A549 (cell line): Measurements from ENCODE around the gene TPBGL. TPM values are rescaled to one million over a fixed set of nuclear protein-coding genes. Genes with fewer than 3 reads are reported as not detected.
A peak's percentile ranks its signal among the peaks of the same experiment; 100 is the strongest.

ENCODE experiments used
- ATAC-seq, 2 experiments: fragments of 200-7000 bp in 1 of 2; fragments of >200 bp in 1 of 2; cut with Nextera tagmentation in 1 of 2; cut with Tn5 transposase in 1 of 2; 3 replicates each; pipeline versions ENCODE4 v1.8.0 to v1.9.1; 2018 to 2020; ENCODE audit warnings: mild to moderate bottlenecking in 1 of 2, moderate library complexity in 1 of 2
- CTCF ChIA-PET: fragments of 300-600 bp; sonication (Branson Sonifier 250); formaldehyde crosslinking; extraction: SDS; loops from one replicate; lab custom pipeline; 2021; ENCODE audit warnings: antibody characterized with exemption, inconsistent platforms; lab: Yijun Ruan, JAX
- POLR2A ChIA-PET: fragments of 350-600 bp; formaldehyde crosslinking; extraction: SDS; loops from one replicate; lab custom pipeline; 2021; ENCODE audit warnings: antibody characterized with exemption, inconsistent platforms; lab: Yijun Ruan, JAX
- DNase-seq, 2 experiments: peaks; one replicate each; pipeline versions ENCODE4 v3.0.0 to v3.0.0-alpha.2; 2011 to 2016; ENCODE audit warnings: low read depth in 1 of 2, low spot score in 1 of 2
- FAIRE-seq: peaks from 2 replicates; lab custom pipeline; 2011; peaks lifted over from hg19 to GRCh38; lab: Jason Lieb, UNC
- H3K27ac ChIP-seq, 2 experiments: fragments of >200 bp; sonication (Bioruptor Twin); formaldehyde crosslinking; 3 replicates each; pipeline ENCODE4 v1.5.1; 2016 to 2017
- H3K4me1 ChIP-seq: fragments of >200 bp; sonication (Bioruptor Twin); formaldehyde crosslinking; 3 replicates; pipeline ENCODE4 v1.6.1; 2016
- H3K4me2 ChIP-seq: fragments of >200 bp; sonication (Bioruptor Twin); formaldehyde crosslinking; 3 replicates; pipeline ENCODE4 v1.6.1; 2016
- H3K4me3 ChIP-seq: fragments of >200 bp; sonication (Bioruptor Twin); formaldehyde crosslinking; 3 replicates; pipeline ENCODE4 v1.5.1; 2016
- H3K9me3 ChIP-seq: fragments of >200 bp; sonication (Bioruptor Twin); formaldehyde crosslinking; 3 replicates; pipeline ENCODE4 v1.6.1; 2016
- CBX8 ChIP-seq: fragments of 200-600 bp; sonication (generic); IDR thresholded peaks from 2 replicates; pipeline ENCODE4 v1.6.1; 2016
- CHD4 ChIP-seq: fragments of 200-600 bp; sonication (generic); IDR thresholded peaks from 2 replicates; pipeline ENCODE4 v1.6.1; 2016; ENCODE audit warnings: antibody characterized with exemption, mild to moderate bottlenecking, borderline replicate concordance
- E2F6 ChIP-seq: IDR thresholded peaks from 2 replicates; pipeline ENCODE4 v1.6.1; 2012; ENCODE audit warnings: low read depth, borderline replicate concordance
- EHF ChIP-seq: fragments of 250-450 bp; sonication (Bioruptor Pico); IDR thresholded peaks from 2 replicates; pipeline ENCODE4 v1.5.0; 2020; ENCODE audit warnings: mild to moderate bottlenecking
- EHMT2 ChIP-seq: fragments of 200-600 bp; sonication (generic); IDR thresholded peaks from 2 replicates; pipeline ENCODE4 v1.6.1; 2016; ENCODE audit warnings: antibody characterized with exemption, low read depth, mild to moderate bottlenecking, moderate library complexity
- ELK1 ChIP-seq: fragments of 150-350 bp; IDR thresholded peaks from 2 replicates; pipeline ENCODE4 v1.6.1; 2014; ENCODE audit warnings: low read depth, mild to moderate bottlenecking, low read length
- EP300 ChIP-seq, 2 experiments: fragments of >200 bp; sonication (Bioruptor Twin); formaldehyde crosslinking; IDR thresholded peaks; 2 replicates in 1 of 2; 3 replicates in 1 of 2; pipeline ENCODE4 v1.6.1; 2016 to 2017
- ESRRA ChIP-seq: fragments of 150-350 bp; IDR thresholded peaks from 2 replicates; pipeline ENCODE4 v1.6.1; 2014; ENCODE audit warnings: mild to moderate bottlenecking, low read length, borderline replicate concordance
- FOSB ChIP-seq: fragments of 250-450 bp; sonication (Bioruptor Pico); IDR thresholded peaks from 2 replicates; pipeline ENCODE4 v1.5.0; 2020; ENCODE audit warnings: mild to moderate bottlenecking, moderate library complexity
- FOSL2 ChIP-seq, 2 experiments: fragments of 450-650 bp in 1 of 2; fragments of >200 bp in 1 of 2; sonication (Bioruptor Twin) in 1 of 2; formaldehyde crosslinking; IDR thresholded peaks; 2 replicates each; pipeline versions ENCODE4 v1.5.0 to v1.6.1; 2016 to 2020; ENCODE audit warnings: mild to moderate bottlenecking in 1 of 2, moderate library complexity in 1 of 2
- FOXS1 ChIP-seq: fragments of 250-450 bp; sonication (Bioruptor Pico); IDR thresholded peaks from 2 replicates; pipeline ENCODE4 v1.5.0; 2020; ENCODE audit warnings: mild to moderate bottlenecking, moderate library complexity
- GATA3 ChIP-seq: IDR thresholded peaks from 2 replicates; pipeline ENCODE4 v1.6.1; 2012; ENCODE audit warnings: borderline replicate concordance
- HEYL ChIP-seq: fragments of 250-450 bp; sonication (Bioruptor Pico); IDR thresholded peaks from 2 replicates; pipeline ENCODE4 v1.8.0; 2021; ENCODE audit warnings: mild to moderate bottlenecking, moderate library complexity
- HMGXB4 ChIP-seq: fragments of 250-450 bp; sonication (Bioruptor Pico); IDR thresholded peaks from 2 replicates; pipeline ENCODE4 v1.5.0; 2021; ENCODE audit warnings: mild to moderate bottlenecking, moderate library complexity, borderline replicate concordance
- HOXA7 ChIP-seq: fragments of 250-450 bp; sonication (Bioruptor Pico); IDR thresholded peaks from 2 replicates; pipeline ENCODE4 v1.5.0; 2020; ENCODE audit warnings: mild to moderate bottlenecking, moderate library complexity
- HOXB13 ChIP-seq: fragments of 250-450 bp; sonication (Bioruptor Pico); IDR thresholded peaks from 2 replicates; pipeline ENCODE4 v1.5.0; 2020; ENCODE audit warnings: low read depth, mild to moderate bottlenecking, moderate library complexity
- JUNB ChIP-seq: fragments of >200 bp; sonication (Bioruptor Twin); formaldehyde crosslinking; IDR thresholded peaks from 2 replicates; pipeline ENCODE4 v1.6.1; 2016
- KDM5A ChIP-seq: fragments of 200-600 bp; sonication (generic); IDR thresholded peaks from 2 replicates; pipeline ENCODE4 v1.6.1; 2016; ENCODE audit warnings: antibody characterized with exemption, mild to moderate bottlenecking
- MAZ ChIP-seq: fragments of 150-350 bp; IDR thresholded peaks from 2 replicates; pipeline ENCODE4 v1.6.1; 2014; ENCODE audit warnings: antibody characterized with exemption, low read depth, low read length, borderline replicate concordance
- NFE2L2 ChIP-seq: fragments of 150-350 bp; conservative IDR thresholded peaks from 2 replicates; pipeline ENCODE4 v1.6.1; 2014; ENCODE audit warnings: low read length
- NPAS2 ChIP-seq: fragments of 250-450 bp; sonication (Bioruptor Pico); IDR thresholded peaks from 2 replicates; pipeline ENCODE4 v1.8.0; 2022; ENCODE audit warnings: mild to moderate bottlenecking, moderate library complexity, borderline replicate concordance
- POLR2AphosphoS2 ChIP-seq: conservative IDR thresholded peaks from 2 replicates; pipeline ENCODE4 v1.6.1; 2012; ENCODE audit warnings: low read length, improper control_type of control experiment, inconsistent platforms
- RARB ChIP-seq: fragments of 250-450 bp; sonication (Bioruptor Pico); IDR thresholded peaks from 2 replicates; pipeline ENCODE4 v1.8.0; 2021; ENCODE audit warnings: mild to moderate bottlenecking, moderate library complexity
- RNF2 ChIP-seq: fragments of 200-600 bp; sonication (generic); IDR thresholded peaks from 2 replicates; pipeline ENCODE4 v1.6.1; 2016; ENCODE audit warnings: low read depth, mild to moderate bottlenecking, antibody characterized with exemption, moderate library complexity, borderline replicate concordance
- TP53 ChIP-seq: fragments of 250-450 bp; sonication (Bioruptor Pico); IDR thresholded peaks from 2 replicates; pipeline ENCODE4 v1.5.0; 2021; ENCODE audit warnings: mild to moderate bottlenecking, moderate library complexity
- ZC3H11A ChIP-seq: fragments of 450-650 bp; IDR thresholded peaks from 2 replicates; pipeline ENCODE4 v1.6.1; 2014; ENCODE audit warnings: antibody characterized with exemption, mild to moderate bottlenecking
- WGBS: methylation state at CpG from one replicate; pipeline ENCODE4 v1.1.6; 2017; ENCODE audit errors: missing lambda C conversion rate; 5-methylcytosine and 5-hydroxymethylcytosine counted together
- polyA plus RNA-seq, 4 experiments: library from polyadenylated mRNA; depleted of rRNA in 3 of 4; stranded (reverse); fragments of >200 nt; fragmentation: RNase III in 1 of 4; extraction: RNeasy Plus Mini Kit Qiagen cat#74134 plus additional on column Dnase treatment in 1 of 4; gene quantifications; 2 replicates in 3 of 4; 3 replicates in 1 of 4; pipeline ENCODE4 v1.2.3, GENCODE V29; 2011 to 2017
- TF ChIP-seq, protein P1 (sequence below): fragments of 450-650 bp; IDR thresholded peaks from 2 replicates; pipeline ENCODE4 v1.6.1; 2014; ENCODE audit warnings: antibody characterized with exemption
- TF ChIP-seq, protein P2 (sequence below): IDR thresholded peaks from 2 replicates; pipeline ENCODE4 v1.6.1; 2012

The TPBGL gene
- polyA plus RNA-seq, 2 of the 4 experiments (the other 2 are of a cell fraction), result 0.03 to 0.12 TPM

DNA sequence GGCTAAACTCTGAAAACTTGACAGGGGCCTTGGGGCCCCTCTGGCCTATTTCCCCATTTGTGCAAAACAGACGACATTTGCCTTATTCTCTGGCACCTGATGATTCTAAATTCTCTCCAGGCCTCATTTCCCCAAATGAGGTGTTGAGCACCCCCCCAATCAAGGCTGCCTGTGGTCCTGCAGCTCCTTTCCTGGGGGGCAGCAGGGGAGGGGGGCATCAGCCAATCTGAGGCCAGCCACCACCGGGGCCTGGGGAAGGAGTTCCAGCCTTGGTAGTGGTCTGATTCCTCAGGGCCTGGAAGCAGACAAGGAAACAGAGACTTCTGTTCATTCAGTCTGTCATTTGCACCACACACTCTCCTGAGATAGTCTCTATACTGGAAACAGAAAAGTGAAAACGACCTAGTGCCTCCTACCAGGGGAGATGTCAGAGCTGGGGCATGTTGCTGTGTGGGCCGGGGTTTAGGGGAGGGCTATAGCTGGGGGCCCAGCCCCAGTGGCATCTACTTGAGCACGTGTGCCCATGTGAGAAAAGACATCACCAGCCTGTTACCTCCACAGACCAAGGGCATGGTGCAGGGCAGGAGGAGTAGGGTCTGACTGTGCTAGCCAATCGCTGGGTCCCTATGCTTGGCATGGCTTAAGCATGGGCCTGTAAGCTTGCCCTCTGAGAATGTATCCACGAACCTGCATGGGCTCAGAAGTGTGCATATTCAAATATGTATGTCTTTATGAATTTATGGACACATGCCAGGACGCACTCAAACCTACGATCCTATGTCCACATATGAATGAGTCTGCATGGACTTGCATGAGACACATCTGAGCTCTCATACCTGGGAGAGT lies 1.8 kb upstream of the TPBGL start:
- DNase-seq, result no peak
- Histone ChIP-seq H3K4me3 (no peak overlapping the region), H3K27ac (no peak overlapping the region), H3K4me2 (no peak overlapping the region), H3K9me3 (no peaks in the 10 kb centered on the region), H3K4me1 (peaks cover 10% of the 10 kb centered on the region; the same call in 2 of the 3 replicates)
- no peak for ATAC-seq
- POLR2A ChIA-PET, result interaction anchor here (0.6 kb wide), 1 partner anchor 32 kb away, joined by 4 read pairs; no protein-coding TSS in a partner anchor
- FAIRE-seq, result no peak
- CTCF ChIA-PET, result interaction anchor here (1.0 to 19.6 kb wide), 11 partner anchors 11 to 307 kb away, joined by 3 to 445 read pairs (median 43); no protein-coding TSS in a partner anchor
- WGBS, result 43% methylated on average over 8 of the region's 9 CpGs
- TF ChIP-seq FOSL2 (IDR thresholded peaks at IDR 0.05) (no peak), FOSL2 (CRISPR knock-in tag; IDR thresholded peaks at IDR 0.05) (no peak), ELK1 (no peak), HEYL (CRISPR knock-in tag) (no peak), ESRRA (no peak), RARB (CRISPR knock-in tag) (no peak), EHMT2 (no peak), NPAS2 (CRISPR knock-in tag) (no peak), NFE2L2 (no peak), JUNB (no peak), MAZ (no peak), RNF2 (no peak), CBX8 (no peak), GATA3 (no peak), EHF (no peak)

GRCh38 chr11:75239531-75240290 lies 863 bp upstream of the TPBGL start:
- CTCF ChIA-PET, result interaction anchor here (1.0 to 19.6 kb wide), 12 partner anchors 11 to 308 kb away, joined by 3 to 445 read pairs (median 44); no protein-coding TSS in a partner anchor
- no peak for DNase-seq
- Histone ChIP-seq H3K4me1 (peaks cover 10% of the 10 kb centered on the region; the same call in 2 of the 3 replicates), H3K27ac (no peak overlapping the region), H3K4me2 (peak overlapping the region; percentile 89; the same call in 2 of the 3 replicates), H3K9me3 (no peaks in the 10 kb centered on the region), H3K4me3 (no peak overlapping the region; the same call in 2 of the 3 replicates)
- POLR2A ChIA-PET, result no interaction called here
- 64% methylated on average over 10 of the region's 10 CpGs for WGBS
- ATAC-seq, result no peak
- FAIRE-seq, result no peak
- no peak for TF ChIP-seq ZC3H11A
- TF ChIP-seq, protein P1, sequence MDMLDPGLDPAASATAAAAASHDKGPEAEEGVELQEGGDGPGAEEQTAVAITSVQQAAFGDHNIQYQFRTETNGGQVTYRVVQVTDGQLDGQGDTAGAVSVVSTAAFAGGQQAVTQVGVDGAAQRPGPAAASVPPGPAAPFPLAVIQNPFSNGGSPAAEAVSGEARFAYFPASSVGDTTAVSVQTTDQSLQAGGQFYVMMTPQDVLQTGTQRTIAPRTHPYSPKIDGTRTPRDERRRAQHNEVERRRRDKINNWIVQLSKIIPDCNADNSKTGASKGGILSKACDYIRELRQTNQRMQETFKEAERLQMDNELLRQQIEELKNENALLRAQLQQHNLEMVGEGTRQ, result no peak
- no peak for TF ChIP-seq CBX8
- TF ChIP-seq HOXB13 (CRISPR knock-in tag), result no peak
- no peak for TF ChIP-seq FOSB (CRISPR knock-in tag)
- TF ChIP-seq, protein P2, sequence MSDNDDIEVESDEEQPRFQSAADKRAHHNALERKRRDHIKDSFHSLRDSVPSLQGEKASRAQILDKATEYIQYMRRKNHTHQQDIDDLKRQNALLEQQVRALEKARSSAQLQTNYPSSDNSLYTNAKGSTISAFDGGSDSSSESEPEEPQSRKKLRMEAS, result no peak
- TF ChIP-seq HMGXB4 (CRISPR knock-in tag), result no peak
- no peak for TF ChIP-seq KDM5A
- TF ChIP-seq CHD4, result no peak
- TF ChIP-seq TP53 (CRISPR knock-in tag), result no peak
- no peak for TF ChIP-seq FOXS1 (CRISPR knock-in tag)
- TF ChIP-seq RARB (CRISPR knock-in tag), result no peak
- no peak for TF ChIP-seq FOSL2 (IDR thresholded peaks at IDR 0.05)
- no peak for TF ChIP-seq FOSL2 (CRISPR knock-in tag; IDR thresholded peaks at IDR 0.05)
- TF ChIP-seq HOXA7, result no peak
- no peak for TF ChIP-seq EP300 (IDR thresholded peaks at IDR 0.05)
- no peak for TF ChIP-seq ELK1
- TF ChIP-seq POLR2AphosphoS2, result no peak
- TF ChIP-seq EHMT2, result no peak
- no peak for TF ChIP-seq E2F6
